AG04450 (cell line): ENCODE data around the gene SMTN. TPM values are rescaled to one million over a fixed set of nuclear protein-coding genes. Genes with fewer than 3 reads are reported as not detected.
"Not testable (repeated sequence)": the region's sequence is repeated elsewhere in the genome, so short reads cannot be mapped to it uniquely, and the experiment has no call there.

ENCODE experiments used
- CTCF ChIA-PET: fragments of 300-600, 350-600 bp; formaldehyde crosslinking; extraction: SDS; loops from one replicate; lab custom pipeline; 2022; ENCODE audit warnings: antibody characterized with exemption, inconsistent platforms; lab: Charles Lee
- POLR2A ChIA-PET: fragments of 350-600 bp; formaldehyde crosslinking; extraction: SDS; loops from one replicate; lab custom pipeline; 2021; ENCODE audit warnings: antibody characterized with exemption, inconsistent platforms; lab: Yijun Ruan, JAX
- DNase-seq: peaks from one replicate; pipeline ENCODE4 v3.0.0-alpha.2; 2011; ENCODE audit warnings: low read depth, low spot score
- H3K27ac ChIP-seq: one replicate; pipeline ENCODE4 v1.5.1; 2012; ENCODE audit warnings: low read depth, low read length, control low read depth
- H3K27me3 ChIP-seq: one replicate; pipeline ENCODE4 v1.6.0; 2012; ENCODE audit warnings: low read length; ENCODE audit not compliant: control insufficient read depth, insufficient read depth
- H3K4me3 ChIP-seq: 2 replicates; pipeline ENCODE4 v1.5.1; 2011; ENCODE audit warnings: mild to moderate bottlenecking, low read depth, low read length, control low read depth
- H3K9me3 ChIP-seq: 2 replicates; pipeline ENCODE4 v1.5.1; 2012; ENCODE audit warnings: low read length; ENCODE audit not compliant: control insufficient read depth, insufficient read depth
- polyA plus RNA-seq: library from polyadenylated mRNA; depleted of rRNA; stranded (reverse); fragments of >200 nt; gene quantifications from 2 replicates; pipeline ENCODE4 v1.2.3, GENCODE V29; 2011
- TF ChIP-seq, protein P1 (sequence below): IDR thresholded peaks from 2 replicates; pipeline ENCODE4 v1.5.1; 2011; ENCODE audit warnings: low read depth, low read length, control low read depth, inconsistent platforms

The SMTN gene
- polyA plus RNA-seq, 1 experiment, result 14.1 TPM

GRCh38 chr22:31107178-31107893 lies 26.2 kb downstream of the SMTN start, which contains the start of gene SELENOM:
TSS of gene SELENOM (minus strand) at chr22:31107568. CDS start at chr22:31107505, 63 bp downstream.
- Histone ChIP-seq H3K4me3 (peak within 1 kb of the TSS; percentile 95), H3K9me3 (peaks cover 6% of the 10 kb centered on the region), H3K27ac (peak within 1 kb of the TSS; percentile 98), H3K27me3 (no peaks in the 10 kb centered on the region)
- ChIA-PET POLR2A (interaction anchor here (0.7 to 2.0 kb wide), 10 partner anchors 8 to 141 kb away, joined by 3 to 10 read pairs (median 4); partner anchors contain the start of genes MORC2, SMTN and TUG1), CTCF (interaction anchor here (0.5 to 3.1 kb wide), 57 partner anchors 8 to 688 kb away, joined by 3 to 72 read pairs (median 4); partner anchors contain the start of genes LIMK2, MORC2, PIK3IP1 and PLA2G3)
- DNase-seq, result peak; percentile 97
- TF ChIP-seq, protein P1, sequence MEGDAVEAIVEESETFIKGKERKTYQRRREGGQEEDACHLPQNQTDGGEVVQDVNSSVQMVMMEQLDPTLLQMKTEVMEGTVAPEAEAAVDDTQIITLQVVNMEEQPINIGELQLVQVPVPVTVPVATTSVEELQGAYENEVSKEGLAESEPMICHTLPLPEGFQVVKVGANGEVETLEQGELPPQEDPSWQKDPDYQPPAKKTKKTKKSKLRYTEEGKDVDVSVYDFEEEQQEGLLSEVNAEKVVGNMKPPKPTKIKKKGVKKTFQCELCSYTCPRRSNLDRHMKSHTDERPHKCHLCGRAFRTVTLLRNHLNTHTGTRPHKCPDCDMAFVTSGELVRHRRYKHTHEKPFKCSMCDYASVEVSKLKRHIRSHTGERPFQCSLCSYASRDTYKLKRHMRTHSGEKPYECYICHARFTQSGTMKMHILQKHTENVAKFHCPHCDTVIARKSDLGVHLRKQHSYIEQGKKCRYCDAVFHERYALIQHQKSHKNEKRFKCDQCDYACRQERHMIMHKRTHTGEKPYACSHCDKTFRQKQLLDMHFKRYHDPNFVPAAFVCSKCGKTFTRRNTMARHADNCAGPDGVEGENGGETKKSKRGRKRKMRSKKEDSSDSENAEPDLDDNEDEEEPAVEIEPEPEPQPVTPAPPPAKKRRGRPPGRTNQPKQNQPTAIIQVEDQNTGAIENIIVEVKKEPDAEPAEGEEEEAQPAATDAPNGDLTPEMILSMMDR, result peak; percentile 97

DNA sequence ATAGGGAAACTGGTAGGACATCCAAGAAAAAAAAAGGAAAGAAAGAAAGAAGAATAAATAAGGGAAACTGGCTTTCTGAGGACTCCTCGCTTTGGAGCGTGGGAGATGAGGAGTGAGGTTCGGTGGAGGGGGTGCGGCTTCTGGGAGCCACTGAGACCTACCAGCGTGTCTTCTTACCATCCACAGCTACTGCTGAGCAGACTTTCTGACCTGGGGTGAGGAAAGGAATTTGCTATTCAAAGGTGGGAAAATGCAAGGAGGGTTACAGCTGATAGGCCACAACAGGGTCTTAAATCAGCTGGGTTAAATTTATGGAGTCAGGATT lies 26.7 kb downstream of the SMTN start:
- DNase-seq, result no peak
- Histone ChIP-seq H3K27ac (peak overlapping the region; percentile 61), H3K27me3 (no peaks in the 10 kb centered on the region), H3K4me3 (peak overlapping the region; percentile 54), H3K9me3 (peaks cover 11% of the 10 kb centered on the region)
- ChIA-PET POLR2A (interaction anchor here (0.5 to 2.0 kb wide), 10 partner anchors 9 to 141 kb away, joined by 3 to 10 read pairs (median 4); partner anchors contain the start of genes MORC2, SMTN and TUG1), CTCF (interaction anchor here (0.7 to 3.1 kb wide), 31 partner anchors 8 to 207 kb away, joined by 3 to 72 read pairs (median 5); partner anchors contain the start of genes LIMK2 and PLA2G3)
- TF ChIP-seq, protein P1, result no peak

- H3K9me3 ChIP-seq, DNase-seq, POLR2A ChIA-PET, H3K4me3 ChIP-seq, H3K27ac ChIP-seq, H3K27me3 ChIP-seq: not testable (repeated sequence)
- CTCF ChIA-PET, result interaction anchor here (0.6 kb wide), 1 partner anchor 193 kb away, joined by 4 read pairs; no protein-coding TSS in a partner anchor
These were observed 31.5 kb downstream of the SMTN start for GRCh38 chr22:31112547-31113091.

DNA sequence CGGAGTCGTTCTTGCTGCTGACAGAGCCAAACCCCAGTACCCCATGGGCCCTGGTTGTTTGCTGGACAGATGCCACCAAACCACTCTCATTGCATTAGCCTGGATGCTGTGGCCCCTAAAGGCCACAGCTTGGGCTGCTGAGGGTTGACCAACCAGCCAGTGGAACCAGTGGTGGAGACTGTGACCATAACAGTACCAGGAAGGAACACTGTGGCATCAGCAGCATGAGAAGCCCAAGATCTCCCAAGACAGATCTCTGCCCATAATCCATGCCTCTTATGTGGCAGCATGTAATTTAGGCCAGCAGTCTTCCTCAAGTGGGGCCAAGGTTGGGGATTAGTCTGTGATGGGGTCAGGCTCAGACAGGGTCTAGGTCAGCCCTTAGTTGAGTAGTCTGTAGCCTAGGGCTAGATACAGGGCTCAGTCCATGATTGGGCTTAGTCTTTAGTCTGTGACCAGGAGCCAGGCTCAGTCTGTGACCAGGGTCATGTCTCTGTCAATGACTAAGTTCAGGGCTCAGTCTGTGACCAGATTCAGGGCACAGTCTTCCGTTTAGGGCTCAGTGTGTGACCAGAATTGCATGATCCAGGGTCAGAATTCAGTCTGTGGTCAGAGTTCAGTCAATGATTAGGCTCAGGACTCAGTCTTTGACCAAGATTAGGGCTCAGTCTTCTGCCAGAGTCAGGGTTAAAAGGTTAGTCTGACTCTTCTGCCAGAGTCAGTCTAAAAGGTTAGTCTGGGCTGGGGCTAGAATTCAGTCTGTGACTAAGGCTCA lies 37.1 kb downstream of the SMTN start:
- TF ChIP-seq, protein P1, result no peak
- no peak for DNase-seq
- ChIA-PET POLR2A (no interaction called here), CTCF (interaction anchor here (1.1 to 1.6 kb wide), 2 partner anchors 10 to 11 kb away, joined by 5 to 12 read pairs; partner anchors contain the start of gene SELENOM)
- Histone ChIP-seq H3K27ac (no peak overlapping the region), H3K27me3 (peaks cover 5% of the 10 kb centered on the region), H3K4me3 (no peak overlapping the region), H3K9me3 (no peaks in the 10 kb centered on the region)

DNA sequence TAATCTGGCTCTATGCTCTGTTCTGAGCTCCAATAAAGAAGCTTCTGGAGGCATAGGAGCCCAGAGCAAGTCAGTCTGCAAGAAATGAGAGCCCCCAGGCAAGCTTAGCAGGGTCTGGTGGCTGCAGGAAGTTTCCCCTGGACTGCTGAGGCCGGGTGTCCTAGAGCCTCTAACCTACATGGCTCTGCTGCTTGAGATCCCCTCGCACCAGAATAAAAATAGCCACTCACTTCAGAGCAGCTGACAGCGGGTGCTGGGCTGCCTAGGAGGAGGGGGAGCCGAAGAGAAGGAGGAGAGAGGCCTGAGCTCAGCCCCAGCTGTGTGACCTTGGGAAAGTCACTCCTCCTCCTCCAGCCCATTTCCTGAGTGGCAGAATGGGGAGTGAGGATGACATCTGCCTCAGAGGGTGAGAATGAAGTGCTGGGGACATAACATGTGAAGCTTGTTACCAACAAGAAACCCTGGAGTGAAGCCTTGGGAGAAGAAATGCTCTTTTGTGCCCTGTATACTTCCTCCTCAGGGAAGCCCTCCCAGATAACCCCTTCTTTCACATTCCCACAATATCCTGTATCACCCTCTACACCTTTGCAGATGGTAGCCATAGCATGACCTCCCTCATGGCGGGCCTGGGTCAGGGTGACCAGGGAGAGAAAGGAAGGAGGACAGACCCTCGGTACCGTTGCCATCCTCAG lies 38.1 kb downstream of the SMTN start:
- H3K27ac ChIP-seq, result no peak overlapping the region
- TF ChIP-seq, protein P1, result no peak
- H3K4me3 ChIP-seq, result no peak overlapping the region
- H3K27me3 ChIP-seq, result peaks cover 7% of the 10 kb centered on the region
- no peaks in the 10 kb centered on the region for H3K9me3 ChIP-seq
- ChIA-PET CTCF (interaction anchor here (1.6 kb wide), 1 partner anchor 11 kb away, joined by 12 read pairs; the partner anchor contains the start of gene SELENOM), POLR2A (no interaction called here)
- DNase-seq, result no peak
